IPS-NIHi11 (cell line): ENCODE measurements around the gene ZNF789.
A peak's percentile ranks its signal among the peaks of the same experiment; 100 is the strongest.
"Not testable (repeated sequence)": the region's sequence is repeated elsewhere in the genome, so short reads cannot be mapped to it uniquely, and the experiment has no call there.

ENCODE experiments used
- DNase-seq: peaks from one replicate; pipeline ENCODE4 v3.0.0; 2012; ENCODE audit warnings: mixed read lengths, low spot score

Gene ZNF789

DNA sequence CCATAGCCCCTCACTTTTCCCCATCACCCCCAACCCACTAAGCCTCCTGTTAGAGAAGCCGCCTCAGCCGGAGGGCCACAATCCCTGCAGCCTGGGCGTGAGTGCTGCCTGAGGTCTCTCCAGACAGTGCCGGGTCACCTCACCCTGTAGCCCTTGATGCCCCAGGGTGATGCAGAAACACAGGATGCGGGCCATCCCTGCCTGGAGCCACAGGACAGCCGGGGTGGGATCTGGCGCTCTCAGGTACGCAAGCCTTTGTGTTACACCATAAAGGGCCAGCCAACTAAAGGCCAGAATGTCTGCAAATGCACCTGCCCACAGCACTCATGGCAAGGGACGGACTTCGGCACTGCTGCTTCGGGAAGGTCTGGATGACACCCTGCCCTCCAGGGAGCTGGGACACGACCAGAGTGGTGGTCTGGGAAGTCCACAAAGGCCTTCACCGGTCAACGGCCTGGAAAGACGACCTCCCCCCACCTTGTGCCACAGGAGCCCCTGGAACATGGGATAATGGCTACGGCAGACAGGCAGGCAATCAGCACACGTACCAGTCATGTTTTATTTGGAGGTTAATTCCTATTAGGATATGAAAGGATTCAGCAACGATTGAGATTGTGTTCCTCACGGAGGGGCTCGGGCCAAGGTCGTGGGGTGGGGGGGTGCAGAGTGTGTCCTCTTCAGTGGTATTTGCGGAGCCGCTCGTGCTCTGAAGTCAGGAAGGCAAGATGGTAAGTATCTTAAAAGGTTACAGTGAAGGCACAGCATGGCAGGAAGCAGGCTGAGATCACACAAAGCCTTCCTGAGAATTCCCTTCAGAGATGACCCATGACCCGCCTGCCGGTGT, 14.8 kb upstream of the ZNF789 start:
- DNase-seq: no peak

DNA sequence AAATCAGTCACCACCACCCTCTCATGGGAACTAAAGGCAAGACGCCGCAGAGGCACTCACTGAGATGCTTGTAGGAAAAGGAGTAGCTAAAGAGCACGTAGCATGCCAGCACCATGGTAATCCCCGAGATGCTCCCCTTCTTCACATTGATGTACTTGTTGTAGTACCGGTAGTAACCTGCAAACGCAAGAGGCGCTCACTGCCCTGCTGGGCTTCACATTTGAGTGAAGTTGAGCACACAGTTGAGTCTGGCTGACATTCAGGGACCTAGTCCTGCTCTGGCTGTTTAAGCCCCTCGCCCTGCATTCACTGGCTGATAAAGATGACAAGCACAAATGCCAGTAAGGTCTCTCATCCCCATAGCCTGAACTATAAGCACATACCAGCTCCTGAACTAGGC, 13.6 kb upstream of the ZNF789 start:
- DNase-seq: no peak

DNA sequence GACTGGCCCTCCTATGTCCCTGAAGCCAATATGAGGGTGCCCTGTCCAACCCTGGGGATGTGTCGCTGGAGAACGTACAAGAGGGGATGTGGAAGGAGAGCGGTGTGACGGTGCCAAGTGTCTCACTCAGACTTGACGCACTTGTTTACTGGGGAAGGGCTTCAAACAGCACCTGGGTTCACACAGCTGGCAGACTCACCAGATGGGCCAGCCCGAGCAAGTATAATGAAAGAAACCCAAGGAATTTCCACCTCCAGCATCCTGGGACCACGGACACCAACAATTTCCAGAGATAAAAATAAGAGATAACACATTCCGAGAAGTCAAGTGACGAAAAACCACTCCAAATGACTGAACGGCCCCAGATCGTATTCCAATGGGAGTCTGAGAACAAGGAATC, 12.0 kb upstream of the ZNF789 start:
- DNase-seq: no peak

DNA sequence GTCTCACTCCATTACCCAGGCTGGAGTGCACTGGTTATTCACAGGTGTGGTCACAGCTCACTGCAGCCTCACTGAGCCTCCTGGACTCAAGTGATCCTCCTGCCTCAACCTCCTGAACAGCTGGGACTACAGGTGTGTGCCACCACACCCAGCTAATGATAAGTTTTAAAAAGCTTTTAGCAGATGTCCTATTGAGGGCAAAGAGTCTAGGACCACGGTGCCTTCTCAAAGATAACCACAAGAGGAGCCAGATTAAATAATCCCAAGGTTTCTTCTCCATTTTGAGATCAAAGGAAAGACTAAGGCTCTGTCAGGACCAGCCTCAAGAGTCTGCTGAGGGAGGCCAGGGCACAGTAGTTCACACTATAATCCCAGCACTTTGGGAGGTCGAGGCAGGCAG, 11.5 kb upstream of the ZNF789 start:
- no peak for DNase-seq

DNA sequence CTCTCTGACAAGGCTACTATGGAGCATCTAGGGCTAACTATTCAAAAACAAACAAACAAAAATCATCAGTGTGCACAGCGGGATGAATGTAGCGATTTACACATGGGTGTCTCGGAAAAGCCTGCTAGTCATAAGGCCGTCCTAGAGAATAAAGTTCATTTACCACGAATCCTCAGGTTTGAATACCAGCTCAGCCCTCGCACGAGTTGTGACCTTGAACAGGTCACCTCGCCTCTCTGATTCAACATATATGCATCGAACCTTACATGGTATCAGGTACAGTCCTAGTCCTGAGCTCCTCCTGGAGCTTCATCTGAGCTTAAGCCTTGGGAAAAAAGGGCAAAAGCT, 7.3 kb upstream of the ZNF789 start:
- no peak for DNase-seq

DNA sequence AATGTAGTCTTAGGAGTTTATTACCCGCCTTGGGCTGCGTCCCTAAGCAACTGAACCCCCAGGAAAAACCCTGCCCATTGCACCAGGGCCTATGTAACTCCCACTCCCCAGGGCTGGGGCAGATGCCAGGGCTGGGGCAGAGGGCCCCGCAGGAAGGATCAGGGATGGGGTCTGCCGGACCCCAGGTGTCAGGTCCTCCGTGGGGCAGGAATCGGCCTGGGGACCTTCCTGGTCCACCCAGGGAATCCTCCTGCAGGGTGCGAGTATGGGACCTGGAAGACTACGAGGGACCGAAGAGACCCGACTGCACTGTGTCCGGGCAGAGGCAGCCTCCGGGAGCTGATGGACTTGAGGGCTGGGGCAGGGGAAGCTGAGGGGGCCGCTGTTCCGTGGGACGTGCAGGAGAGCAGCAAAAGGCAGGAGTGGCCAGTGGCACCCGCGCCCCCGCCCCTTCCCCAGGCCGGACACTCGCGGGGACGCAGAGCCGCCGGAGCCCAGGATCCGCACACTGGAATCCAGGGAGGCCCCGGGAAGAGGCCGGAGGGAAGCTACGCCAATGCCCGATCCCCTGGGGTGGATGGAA, 4.3 kb upstream of the ZNF789 start:
- DNase-seq: no peak

DNA sequence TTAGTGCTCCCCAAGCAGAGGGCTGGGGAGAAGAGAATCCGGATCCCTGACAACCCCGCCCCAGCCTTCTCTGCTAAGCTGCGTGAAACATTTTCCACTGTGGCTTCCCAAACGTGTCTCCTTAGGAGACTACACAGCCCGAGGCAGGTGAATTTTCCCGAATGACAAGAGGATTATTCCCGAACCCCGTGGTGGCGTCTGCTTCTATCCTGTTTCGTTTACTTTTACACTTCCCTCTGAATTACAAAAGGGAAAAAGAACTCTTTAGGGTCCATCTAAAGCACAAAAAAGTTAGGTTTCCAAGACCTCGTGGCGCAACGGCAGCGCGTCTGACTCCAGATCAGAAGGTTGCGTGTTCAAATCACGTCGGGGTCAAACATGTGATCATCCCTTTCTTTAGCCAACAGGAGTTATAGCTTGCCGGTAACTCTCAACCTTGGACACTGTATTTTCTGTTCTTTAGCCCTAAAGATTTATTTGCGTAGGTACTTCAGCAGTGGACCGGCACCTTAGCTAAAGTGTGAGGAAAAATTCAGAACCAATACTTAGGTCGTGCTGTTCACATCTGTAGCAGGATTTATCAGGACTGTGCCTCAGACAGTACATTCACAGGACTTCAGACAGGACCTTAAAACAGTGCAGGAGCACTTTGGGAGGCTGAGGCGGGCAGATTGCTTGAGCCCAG, 3.2 kb upstream of the ZNF789 start:
- DNase-seq: no peak

DNA sequence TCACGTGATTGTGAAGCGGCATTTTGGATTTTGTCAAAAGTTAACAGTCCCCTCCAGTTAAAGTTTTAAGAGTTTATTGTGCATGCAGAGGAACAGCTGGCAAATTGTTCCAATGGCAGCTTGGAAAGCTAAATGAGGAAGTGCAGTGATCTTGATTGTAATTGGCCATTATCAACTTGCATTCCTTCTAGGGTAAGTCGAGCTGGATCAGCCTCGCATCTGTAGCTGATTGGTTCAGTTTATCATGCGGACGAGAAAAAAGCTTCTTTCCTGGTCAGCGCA, 566 bp downstream of the ZNF789 start:
- DNase-seq: peak; percentile 81

DNA sequence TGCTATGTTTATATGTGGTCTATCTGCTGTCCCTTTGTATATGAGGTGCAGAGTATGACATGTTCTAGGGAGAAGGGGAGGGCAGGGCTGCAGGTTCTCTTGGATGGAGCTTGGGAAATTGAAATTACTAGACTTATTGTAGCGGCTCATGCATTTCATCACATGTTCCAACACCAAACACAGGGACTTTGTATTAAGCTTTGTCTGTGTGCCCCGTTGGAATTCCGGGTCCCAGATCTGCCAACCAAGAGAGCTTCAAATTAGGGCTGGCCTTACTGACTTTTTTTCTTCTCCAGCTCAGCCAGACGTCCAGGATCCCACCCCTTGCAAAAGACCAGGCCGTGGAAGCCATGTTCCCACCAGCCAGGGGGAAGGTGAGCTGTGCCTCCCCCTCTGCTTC, 3.4 kb downstream of the ZNF789 start:
- no peak for DNase-seq

DNA sequence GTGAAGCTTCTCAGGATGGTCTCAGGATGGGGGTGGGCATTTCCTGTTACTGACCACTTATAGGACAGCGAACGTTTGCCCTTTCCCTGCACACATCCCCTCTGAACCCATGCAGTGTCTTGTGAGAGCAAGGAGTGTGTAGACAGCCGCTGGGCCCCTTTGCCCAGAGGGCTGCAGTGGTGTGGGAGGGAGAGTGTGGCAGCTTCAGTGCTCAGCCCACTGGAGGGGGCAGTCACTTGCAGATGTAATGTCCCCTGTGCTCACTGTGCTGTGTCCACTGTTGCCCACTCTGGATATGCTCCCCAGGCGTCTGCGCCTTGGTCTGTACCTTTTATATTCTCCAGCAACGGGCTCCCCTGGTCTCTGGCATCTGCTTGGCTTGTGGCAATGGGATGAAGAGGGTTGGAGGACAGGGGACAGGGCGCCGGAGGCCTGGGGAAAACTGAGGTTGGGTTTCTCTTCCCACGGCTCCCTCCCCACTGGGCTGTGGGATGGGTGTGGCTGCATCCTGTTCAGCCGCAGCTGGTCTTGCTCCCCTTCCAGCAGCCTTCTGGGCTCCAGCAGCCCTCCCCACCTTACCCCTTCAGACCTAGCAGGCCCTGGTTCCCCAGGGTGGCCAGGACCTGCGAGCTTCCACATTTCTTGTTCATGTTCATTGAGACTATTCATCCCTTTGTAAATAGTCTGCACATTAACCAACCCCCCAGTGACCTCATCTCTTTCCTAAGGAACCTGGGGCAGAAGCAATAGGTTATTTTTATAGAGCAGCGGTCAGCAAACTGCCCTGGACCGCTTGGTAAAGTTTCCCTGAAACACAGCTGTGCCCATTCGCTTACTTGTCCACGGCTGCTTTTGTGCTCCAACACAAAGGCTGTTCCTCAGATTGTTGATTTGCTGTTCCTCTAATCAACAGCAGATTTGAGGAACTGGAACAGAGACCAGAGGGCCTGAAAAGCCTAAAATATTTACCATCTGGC, 6.1 kb downstream of the ZNF789 start:
- no peak for DNase-seq

DNA sequence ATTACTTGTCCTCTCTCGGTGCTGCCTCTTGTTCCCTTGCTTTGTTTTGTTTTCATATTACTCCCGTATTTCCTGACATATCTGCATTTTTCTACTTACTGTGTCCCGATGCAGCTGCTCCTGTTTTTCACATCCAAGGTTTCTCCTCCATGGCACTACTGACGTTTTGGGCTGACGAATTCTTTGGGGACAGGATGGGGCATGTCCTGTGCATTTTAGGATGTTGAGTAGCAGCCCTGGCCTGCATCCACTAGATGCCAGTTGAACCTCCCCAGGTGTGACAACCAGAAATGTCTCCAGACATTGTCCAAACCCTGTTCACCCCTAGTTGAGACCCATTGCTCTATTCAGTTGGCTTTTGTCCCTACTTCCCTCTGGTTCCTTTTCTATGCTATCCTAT, 12.4 kb downstream of the ZNF789 start:
- DNase-seq: no peak

DNA sequence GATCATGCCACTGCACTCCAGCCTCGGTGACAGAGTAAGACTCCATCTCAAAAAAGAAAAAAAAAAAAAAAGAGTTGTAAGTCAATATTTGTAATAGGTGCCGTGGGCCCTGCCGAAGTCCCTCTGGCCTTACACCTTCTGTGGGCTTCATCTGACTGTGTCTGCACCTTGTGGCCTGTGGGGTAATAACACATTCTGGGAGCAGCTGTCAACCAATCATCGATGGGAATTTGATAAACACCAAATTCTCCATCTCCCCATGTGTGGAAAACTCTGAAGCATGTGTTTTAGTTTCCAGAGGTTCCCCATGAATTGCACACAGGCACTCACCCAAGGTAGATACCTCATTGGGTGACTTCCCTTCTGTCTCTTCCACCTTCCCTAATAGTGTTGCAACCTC, 16.5 kb downstream of the ZNF789 start:
- DNase-seq: peak; percentile 32

DNA sequence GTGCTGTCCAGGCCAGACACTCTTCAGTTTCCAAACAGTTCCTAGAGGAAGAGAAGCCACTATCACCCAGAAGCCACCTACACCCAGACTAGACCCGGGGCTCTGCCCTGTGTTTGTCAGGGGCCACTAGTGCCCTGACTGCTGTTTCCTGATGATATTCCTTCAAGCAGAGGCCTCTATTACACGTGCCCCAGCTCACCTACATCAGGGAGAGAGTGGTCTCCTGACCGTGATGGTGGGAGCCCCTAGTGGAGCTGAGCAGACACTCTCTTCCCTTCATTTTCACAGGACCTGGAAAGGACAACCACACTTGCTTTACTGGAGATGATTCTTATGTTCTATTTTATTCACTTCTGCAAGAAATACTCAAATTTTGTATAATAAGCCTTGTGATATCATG, 18.2 kb downstream of the ZNF789 start:
- DNase-seq: no peak

DNA sequence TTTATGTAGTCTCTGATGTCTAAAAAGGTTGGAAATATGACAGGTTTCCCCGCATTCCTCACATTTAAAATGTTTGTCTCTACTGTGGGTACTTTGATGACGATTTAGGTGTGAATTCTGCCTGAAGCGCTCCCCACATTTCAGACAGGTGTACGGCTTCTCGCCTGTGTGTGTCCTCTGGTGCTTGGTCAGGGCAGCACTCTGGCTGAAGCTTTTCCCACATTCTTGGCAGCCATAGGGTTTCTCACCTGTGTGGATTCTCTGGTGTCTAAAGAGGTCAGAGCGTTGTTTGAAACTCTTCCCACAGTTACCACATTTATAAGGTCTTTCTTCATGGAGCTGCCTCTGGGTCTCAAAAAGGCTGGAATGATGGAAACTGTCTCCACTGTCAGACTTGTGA, 21.1 kb downstream of the ZNF789 start:
- DNase-seq: no peak

DNA sequence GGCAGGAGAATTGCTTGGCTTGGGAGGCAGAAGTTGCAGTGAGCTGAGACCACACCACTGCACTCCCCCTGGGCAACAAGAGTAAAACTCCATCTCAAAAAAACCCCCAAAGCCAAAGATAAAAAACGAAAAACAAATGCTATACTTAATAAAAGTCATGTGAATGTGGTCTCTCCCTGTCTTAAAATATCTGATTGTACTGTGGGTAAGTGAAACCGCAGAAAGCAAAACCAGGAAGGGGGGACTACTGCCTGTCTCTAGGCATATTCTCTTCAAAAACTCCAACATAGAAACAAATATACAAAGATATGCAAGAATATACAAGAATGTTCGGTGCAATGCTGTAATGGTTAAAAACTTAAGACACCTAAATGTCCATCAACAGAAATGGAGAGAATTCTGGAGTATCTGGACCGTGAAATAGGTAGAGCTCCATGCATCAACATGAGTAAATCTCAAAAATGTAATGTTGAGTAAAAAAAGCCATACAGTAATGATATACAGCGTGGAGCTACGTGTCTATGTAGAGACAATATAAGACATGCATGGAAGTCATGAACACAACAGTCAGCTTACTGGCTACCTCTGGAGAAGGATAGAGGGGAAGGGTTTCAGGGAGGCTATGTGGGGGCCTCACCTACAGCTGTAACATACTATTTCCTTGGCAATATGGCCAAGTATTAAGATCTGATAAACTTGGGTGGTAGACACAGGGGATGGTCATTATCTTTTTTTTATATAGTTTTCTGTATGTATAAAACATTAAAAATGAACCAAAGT, 25.3 kb downstream of the ZNF789 start:
- no peak for DNase-seq

DNA sequence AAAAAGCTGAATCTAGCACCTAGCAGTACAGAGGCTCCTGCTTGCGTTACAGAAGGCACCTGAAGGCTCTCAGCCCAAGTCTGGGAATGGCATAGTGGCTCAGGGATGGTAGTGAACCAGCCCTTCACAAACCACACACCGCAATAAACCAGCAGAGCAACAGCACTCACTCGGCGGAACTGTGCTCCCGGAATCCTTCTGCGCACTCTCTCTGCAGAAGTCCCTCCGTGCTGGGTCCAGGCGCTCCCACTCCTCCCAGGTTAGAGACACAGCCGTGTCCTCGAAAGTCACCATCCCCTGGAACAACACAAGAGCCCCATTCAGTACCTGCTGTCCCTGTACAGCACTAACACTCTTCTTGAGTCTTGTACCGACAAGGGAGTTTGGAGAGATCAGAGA, 25.9 kb downstream of the ZNF789 start:
- no peak for DNase-seq

DNA sequence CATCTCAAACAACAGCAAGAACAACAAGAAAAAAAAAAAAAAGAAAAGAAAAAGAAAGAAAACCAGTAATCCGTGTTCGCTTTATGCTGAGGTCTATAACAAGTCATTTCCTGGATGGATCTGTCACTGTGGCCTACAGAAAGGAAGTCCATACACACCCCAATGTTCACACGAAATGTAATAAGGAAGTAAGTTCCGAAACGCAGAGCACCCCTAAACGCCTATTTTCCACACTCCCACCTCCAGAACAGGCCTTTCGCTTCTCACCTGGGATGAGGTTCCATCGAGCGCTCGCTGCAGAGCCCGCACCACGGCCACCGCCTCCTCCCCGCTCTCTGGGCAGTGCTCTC, 26.7 kb downstream of the ZNF789 start:
- DNase-seq: no peak

DNA sequence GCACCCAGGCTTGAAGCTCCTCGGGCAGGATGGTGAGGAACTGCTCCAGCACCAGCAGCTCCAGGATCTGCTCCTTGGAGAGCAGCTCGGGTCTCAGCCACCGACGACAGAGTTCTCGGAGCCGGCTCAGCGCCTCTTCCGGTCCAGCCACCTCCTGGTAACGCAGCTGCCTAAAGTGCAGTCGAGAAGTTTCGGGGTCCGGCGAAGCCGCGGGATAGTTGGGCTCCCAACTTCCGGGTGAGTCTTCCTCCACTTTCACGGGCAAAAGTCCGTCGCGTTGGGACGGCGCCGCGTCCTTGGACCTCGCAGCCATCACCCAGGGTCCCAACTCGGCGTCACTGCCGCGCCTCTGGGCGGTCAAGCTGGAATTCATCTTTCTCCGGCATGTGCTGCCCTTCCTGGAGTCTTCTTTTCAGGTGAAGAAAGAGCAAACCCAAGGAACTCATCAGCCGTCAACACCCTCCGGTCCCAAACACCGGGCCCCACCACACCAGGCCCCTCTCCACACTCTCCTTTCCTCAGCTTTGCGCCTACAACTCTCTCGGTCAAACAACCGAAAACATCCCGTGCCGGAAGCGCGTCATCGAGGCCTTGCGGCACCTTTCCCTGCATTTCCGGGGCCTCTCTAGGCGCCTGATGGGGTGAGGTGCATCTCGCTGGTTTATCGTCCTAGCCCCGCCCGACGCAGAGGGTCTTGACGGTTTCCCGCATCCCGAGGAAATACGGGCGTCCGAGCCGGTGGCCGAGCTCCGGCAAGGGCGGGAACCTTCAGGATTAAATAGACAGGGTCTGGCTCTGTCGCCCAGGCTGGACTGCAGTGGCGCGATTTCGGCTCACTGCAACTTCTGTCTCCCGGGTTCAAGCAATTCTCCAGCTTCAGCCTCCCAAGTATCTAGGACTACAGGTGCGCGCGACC, 27.3 kb downstream of the ZNF789 start, which contains the start of gene ZNF394:
Gene ZNF394 (minus strand): TSS at position 561 of the 916 bp plus-strand sequence. CDS start 188 bp downstream, at position 373.
- peak; percentile 92 for DNase-seq

DNA sequence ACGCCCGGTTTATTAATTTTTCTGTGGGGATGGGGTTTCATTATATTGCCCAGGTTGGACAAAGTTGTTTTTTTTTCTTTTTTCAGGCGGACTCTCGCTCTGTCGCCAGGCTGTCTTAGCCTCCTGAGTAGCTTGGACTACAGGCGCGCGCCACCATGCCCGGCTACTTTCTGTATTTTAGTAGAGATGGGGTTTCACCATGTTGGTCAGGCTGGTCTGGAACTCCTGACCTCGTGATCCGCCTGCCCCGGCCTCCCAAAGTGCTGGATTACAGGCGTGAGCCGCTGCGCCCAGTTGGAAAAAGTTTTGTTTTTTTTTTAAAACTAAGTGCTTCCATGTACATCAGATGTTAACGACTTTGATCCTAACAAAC, 27.9 kb downstream of the ZNF789 start:
- DNase-seq: no peak

DNA sequence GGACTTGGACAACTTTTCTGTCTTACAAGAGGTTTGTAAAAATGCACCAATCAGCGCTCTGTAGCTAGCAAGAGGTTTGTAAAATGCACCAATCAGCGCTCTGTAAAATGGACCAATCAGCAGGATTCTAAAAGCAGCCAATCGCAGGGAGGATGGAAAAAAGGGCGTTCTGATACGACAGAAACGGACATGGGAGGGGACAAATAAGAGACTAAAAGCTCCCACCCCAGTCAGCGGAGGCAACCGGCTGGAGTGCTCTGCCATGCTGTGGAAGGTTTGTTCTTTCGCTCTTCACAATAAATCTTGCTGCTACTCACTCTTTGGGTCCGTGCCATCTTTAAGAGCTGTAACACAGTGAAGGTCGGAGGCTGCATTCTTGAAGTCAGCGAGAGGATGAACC, 28.5 kb downstream of the ZNF789 start:
- DNase-seq: not testable (repeated sequence)

DNA sequence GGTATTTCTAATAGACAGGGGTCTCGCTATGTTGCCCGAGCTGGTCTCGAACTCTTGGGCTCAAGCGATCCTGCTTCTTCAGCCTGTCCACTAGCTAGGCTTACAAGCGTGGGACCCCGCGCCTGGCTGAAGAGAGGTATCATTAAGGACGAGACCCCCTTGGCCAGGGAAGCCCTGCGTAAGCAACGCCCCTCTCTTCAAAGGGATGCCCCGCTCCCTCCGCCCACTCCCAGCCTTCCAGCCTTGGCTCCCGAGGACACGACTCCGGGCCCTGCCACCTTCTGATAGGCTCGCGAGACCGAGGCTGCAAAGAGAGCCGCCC, 31.6 kb downstream of the ZNF789 start:
- peak; percentile 96 for DNase-seq
